ENCODE results near the gene KLHL1.

KLHL1 gene

DNA sequence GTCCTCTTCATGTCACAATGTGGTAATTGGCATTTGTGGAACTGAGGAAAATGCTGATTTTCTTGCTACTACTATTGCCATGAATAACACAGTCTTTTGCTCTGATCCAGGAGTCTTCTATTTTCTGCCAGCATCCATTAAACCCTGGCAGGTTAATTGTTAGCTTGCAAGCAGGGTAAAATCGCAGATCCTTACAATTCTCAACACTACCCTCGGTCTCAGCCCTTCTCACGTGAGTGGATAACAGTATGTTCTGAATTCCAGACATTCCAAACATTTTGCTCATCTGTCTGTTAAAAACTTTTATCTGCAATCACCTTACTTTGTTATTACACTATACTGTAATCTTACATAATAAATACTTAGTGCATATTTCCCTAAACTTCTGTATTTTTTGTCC, 251.9 kb downstream of the KLHL1 start:
- no peak for DNase-seq (ENCODE audit: low spot score)
- TF ChIP-seq, protein P1, sequence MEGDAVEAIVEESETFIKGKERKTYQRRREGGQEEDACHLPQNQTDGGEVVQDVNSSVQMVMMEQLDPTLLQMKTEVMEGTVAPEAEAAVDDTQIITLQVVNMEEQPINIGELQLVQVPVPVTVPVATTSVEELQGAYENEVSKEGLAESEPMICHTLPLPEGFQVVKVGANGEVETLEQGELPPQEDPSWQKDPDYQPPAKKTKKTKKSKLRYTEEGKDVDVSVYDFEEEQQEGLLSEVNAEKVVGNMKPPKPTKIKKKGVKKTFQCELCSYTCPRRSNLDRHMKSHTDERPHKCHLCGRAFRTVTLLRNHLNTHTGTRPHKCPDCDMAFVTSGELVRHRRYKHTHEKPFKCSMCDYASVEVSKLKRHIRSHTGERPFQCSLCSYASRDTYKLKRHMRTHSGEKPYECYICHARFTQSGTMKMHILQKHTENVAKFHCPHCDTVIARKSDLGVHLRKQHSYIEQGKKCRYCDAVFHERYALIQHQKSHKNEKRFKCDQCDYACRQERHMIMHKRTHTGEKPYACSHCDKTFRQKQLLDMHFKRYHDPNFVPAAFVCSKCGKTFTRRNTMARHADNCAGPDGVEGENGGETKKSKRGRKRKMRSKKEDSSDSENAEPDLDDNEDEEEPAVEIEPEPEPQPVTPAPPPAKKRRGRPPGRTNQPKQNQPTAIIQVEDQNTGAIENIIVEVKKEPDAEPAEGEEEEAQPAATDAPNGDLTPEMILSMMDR (IDR thresholded peaks at IDR 0.05; ENCODE audit: extremely low read depth, missing control alignments), result no peak

GRCh38 chr13:69828527-69828926, 279.7 kb downstream of the KLHL1 start:
- DNase-seq (ENCODE audit: low spot score), result no peak
- TF ChIP-seq, protein P1 (IDR thresholded peaks at IDR 0.05; ENCODE audit: extremely low read depth, missing control alignments), result no peak

DNA sequence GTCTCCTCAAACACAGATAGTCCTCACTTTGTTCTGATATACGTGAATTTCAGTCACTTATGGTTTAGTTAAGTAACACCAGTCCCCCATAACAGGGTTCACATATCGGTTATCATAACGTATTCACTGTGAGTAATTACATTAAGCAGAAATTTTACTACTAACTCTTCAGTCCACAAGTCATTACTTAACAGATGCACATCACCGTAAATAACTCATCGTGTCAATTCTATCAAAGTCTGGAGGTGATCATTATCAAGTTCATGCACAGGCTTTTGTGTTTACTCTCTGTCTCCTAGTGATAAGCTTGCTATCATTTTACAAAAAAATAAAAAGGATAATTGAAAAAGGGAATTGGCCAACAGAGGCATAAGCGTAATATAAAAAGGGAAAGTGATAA, 288.1 kb downstream of the KLHL1 start:
- no peak for DNase-seq (ENCODE audit: low spot score)
- TF ChIP-seq, protein P1 (IDR thresholded peaks at IDR 0.05; ENCODE audit: extremely low read depth, missing control alignments), result no peak

- TF ChIP-seq, protein P1 (IDR thresholded peaks at IDR 0.05; ENCODE audit: extremely low read depth, missing control alignments), result no peak
- no peak for DNase-seq (ENCODE audit: low spot score)
Observed at GRCh38 chr13:69817333-69817869, 290.9 kb downstream of the KLHL1 start.

- no peak for DNase-seq (ENCODE audit: low spot score)
- TF ChIP-seq, protein P1 (IDR thresholded peaks at IDR 0.05; ENCODE audit: extremely low read depth, missing control alignments), result no peak
Observed at GRCh38 chr13:69809152-69809551, 299.1 kb downstream of the KLHL1 start.

GRCh38 chr13:69796256-69796655, 312.0 kb downstream of the KLHL1 start:
- TF ChIP-seq, protein P1 (IDR thresholded peaks at IDR 0.05; ENCODE audit: extremely low read depth, missing control alignments), result no peak
- DNase-seq (ENCODE audit: low spot score), result no peak

GRCh38 chr13:69793783-69794453, 314.3 kb downstream of the KLHL1 start:
- no peak for DNase-seq (ENCODE audit: low spot score)
- TF ChIP-seq, protein P1 (IDR thresholded peaks at IDR 0.05; ENCODE audit: extremely low read depth, missing control alignments), result no peak
